GM23338 (cell line): ENCODE data around the gene JMJD1C. TPM values are rescaled to one million over a fixed set of nuclear protein-coding genes. Genes with fewer than 3 reads are reported as not detected.

ENCODE experiments used
- ATAC-seq: fragments of 200-7000 bp; cut with Tn5 transposase; 3 replicates; pipeline ENCODE4 v1.9.1; 2020
- DNase-seq: peaks from one replicate; pipeline ENCODE4 v3.0.0-alpha.2; 2015; ENCODE audit warnings: low spot score
- H2AFZ ChIP-seq: fragments of 200-600 bp; sonication (generic); 2 replicates; pipeline ENCODE4 v1.8.0; 2016; ENCODE audit warnings: antibody characterized with exemption, mild to moderate bottlenecking, moderate library complexity
- H3F3A ChIP-seq: fragments of 200-600 bp; sonication (generic); replicated peaks from 2 replicates; pipeline ENCODE4 v1.8.0; 2017; ENCODE audit warnings: antibody characterized with exemption, mixed run types, low read depth
- H3K27ac ChIP-seq: fragments of 200-600 bp; sonication (generic); 2 replicates; pipeline ENCODE4 v1.6.1; 2016; ENCODE audit warnings: low read depth
- H3K27me3 ChIP-seq: fragments of 200-600 bp; sonication (generic); 2 replicates; pipeline ENCODE4 v1.8.0; 2016; ENCODE audit warnings: mild to moderate bottlenecking, mixed run types, moderate library complexity; ENCODE audit not compliant: insufficient read depth
- H3K36me3 ChIP-seq: fragments of 200-600 bp; sonication (generic); 2 replicates; pipeline ENCODE4 v1.8.0; 2016; ENCODE audit warnings: mild to moderate bottlenecking; ENCODE audit not compliant: insufficient read depth
- H3K4me1 ChIP-seq: fragments of 200-600 bp; sonication (generic); 2 replicates; pipeline ENCODE4 v1.8.0; 2016; ENCODE audit warnings: mild to moderate bottlenecking, moderate library complexity; ENCODE audit not compliant: insufficient read depth
- H3K4me2 ChIP-seq: fragments of 200-600 bp; sonication (generic); 2 replicates; pipeline ENCODE4 v1.7.1; 2017; ENCODE audit warnings: mixed run types
- H3K4me3 ChIP-seq: fragments of 200-600 bp; sonication (generic); 2 replicates; pipeline ENCODE4 v1.6.1; 2016; ENCODE audit warnings: mixed run types
- H3K79me2 ChIP-seq: fragments of 200-600 bp; sonication (generic); replicated peaks from 2 replicates; pipeline ENCODE4 v1.8.0; 2017; ENCODE audit warnings: mild to moderate bottlenecking; ENCODE audit not compliant: insufficient read depth
- H3K9me2 ChIP-seq: fragments of 200-600 bp; sonication (generic); 2 replicates; pipeline ENCODE4 v1.8.0; 2017; ENCODE audit not compliant: insufficient read depth
- H4K20me1 ChIP-seq: fragments of 200-600 bp; sonication (generic); replicated peaks from 2 replicates; pipeline ENCODE4 v1.8.0; 2017; ENCODE audit warnings: mild to moderate bottlenecking; ENCODE audit not compliant: insufficient read depth
- H3K27ac Mint-ChIP-seq: 2 replicates; pipeline ENCODE4 v1.8.0; 2020; ENCODE audit warnings: inconsistent platforms, mild to moderate bottlenecking, moderate library complexity, mixed read lengths
- H3K27me3 Mint-ChIP-seq: 3 replicates; pipeline ENCODE4 v1.8.0; 2022; ENCODE audit warnings: low read depth, mild to moderate bottlenecking, moderate library complexity, mixed read lengths, inconsistent platforms; ENCODE audit not compliant: insufficient read depth, poor library complexity
- H3K36me3 Mint-ChIP-seq: 3 replicates; pipeline ENCODE4 v1.8.0; 2021; ENCODE audit warnings: low read depth, mild to moderate bottlenecking, inconsistent platforms, moderate library complexity, mixed read lengths
- H3K4me1 Mint-ChIP-seq: 3 replicates; pipeline ENCODE4 v1.8.0; 2020; ENCODE audit warnings: mild to moderate bottlenecking, inconsistent platforms, mixed read lengths
- H3K4me3 Mint-ChIP-seq: 3 replicates; pipeline ENCODE4 v1.8.0; 2021; ENCODE audit warnings: moderate library complexity, mild to moderate bottlenecking, inconsistent platforms, mixed read lengths
- H3K9me3 Mint-ChIP-seq: 3 replicates; pipeline ENCODE4 v1.8.0; 2020; ENCODE audit warnings: moderate library complexity, mild to moderate bottlenecking, inconsistent platforms, mixed read lengths
- CREB1 ChIP-seq: fragments of 250-450 bp; sonication (Bioruptor Pico); IDR thresholded peaks from 2 replicates; pipeline ENCODE4 v1.5.0; 2020; ENCODE audit warnings: low read depth, mild to moderate bottlenecking, moderate library complexity
- EZH2 ChIP-seq: fragments of 200-600 bp; sonication (generic); IDR thresholded peaks from one replicate; pipeline ENCODE4 v1.8.0; 2017; ENCODE audit warnings: antibody characterized with exemption, mild to moderate bottlenecking, low read depth; ENCODE audit not compliant: unreplicated experiment
- JUNB ChIP-seq: IDR thresholded peaks from one replicate; pipeline ENCODE4 v1.6.1; 2016; ENCODE audit warnings: antibody characterized with exemption; ENCODE audit not compliant: unreplicated experiment
- NANOG ChIP-seq: IDR thresholded peaks from 2 replicates; pipeline ENCODE4 v1.6.1; 2016; ENCODE audit warnings: antibody characterized with exemption, borderline replicate concordance
- POLR2AphosphoS5 ChIP-seq: IDR thresholded peaks from 2 replicates; pipeline ENCODE4 v1.6.1; 2016; ENCODE audit warnings: antibody characterized with exemption, low read depth
- REST ChIP-seq: IDR thresholded peaks from one replicate; pipeline ENCODE4 v1.6.1; 2018; ENCODE audit warnings: antibody characterized with exemption; ENCODE audit not compliant: unreplicated experiment
- ZNF114 ChIP-seq: fragments of 250-450 bp; sonication (Bioruptor Pico); IDR thresholded peaks from 2 replicates; pipeline ENCODE4 v1.5.0; 2020; ENCODE audit warnings: mild to moderate bottlenecking, moderate library complexity
- ZNF331 ChIP-seq: fragments of 250-450 bp; sonication (Bioruptor Pico); IDR thresholded peaks from 2 replicates; pipeline ENCODE4 v1.5.0; 2020; ENCODE audit warnings: low read depth, mild to moderate bottlenecking, moderate library complexity
- polyA plus RNA-seq: library from polyadenylated mRNA; unstranded; fragments of >200 nt; fragmentation: Nextera tagmentation; extraction: Ambion mirVana; gene quantifications from 2 replicates; pipeline ENCODE4 v1.2.1, GENCODE V29; 2016
- total RNA-seq: library from RNA; depleted of rRNA; stranded (reverse); fragments of >200 nt; shearing (Covaris generic); gene quantifications from 2 replicates; pipeline ENCODE4 v1.2.3, GENCODE V29; 2014
- TF ChIP-seq, protein P1 (sequence below), 2 experiments: fragments of 200-600 bp in 1 of 2; sonication (generic) in 1 of 2; conservative IDR thresholded peaks; 2 replicates each; pipeline versions ENCODE4 v1.5.1 to v1.6.1; 2016 to 2017; ENCODE audit warnings: antibody characterized with exemption in 2 of 2, low read depth in 2 of 2, mild to moderate bottlenecking in 2 of 2, moderate library complexity in 1 of 2
- TF ChIP-seq, protein P2 (sequence below): fragments of 250-450 bp; sonication (Bioruptor Pico); IDR thresholded peaks from 2 replicates; pipeline ENCODE4 v1.5.0; 2020; ENCODE audit warnings: mild to moderate bottlenecking, moderate library complexity

JMJD1C gene
- total and polyA plus RNA-seq, 2 experiments from 2014 or later = 333 to 435 TPM

DNA sequence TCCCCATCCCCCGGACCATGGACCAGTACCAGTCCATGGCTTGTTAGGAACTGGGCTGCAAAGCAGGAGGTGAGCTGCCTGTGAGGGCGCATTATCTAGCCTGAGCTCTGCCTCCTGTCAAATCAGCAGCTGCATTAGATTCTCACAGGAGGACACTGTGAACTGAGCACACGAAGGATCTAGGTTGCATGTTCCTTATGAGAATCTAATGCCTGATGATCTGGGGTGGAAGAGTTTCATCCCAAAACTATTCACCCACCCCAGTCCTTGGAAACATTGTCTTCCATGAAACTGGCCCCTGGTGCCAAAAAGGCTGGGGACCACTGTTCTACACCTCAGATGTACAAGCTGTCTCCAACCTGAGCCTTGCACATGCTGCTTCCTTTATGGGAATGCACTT lies 24.1 kb upstream of the JMJD1C start:
- no peak for TF ChIP-seq CREB1 (CRISPR knock-in tag)
- TF ChIP-seq, protein P1, sequence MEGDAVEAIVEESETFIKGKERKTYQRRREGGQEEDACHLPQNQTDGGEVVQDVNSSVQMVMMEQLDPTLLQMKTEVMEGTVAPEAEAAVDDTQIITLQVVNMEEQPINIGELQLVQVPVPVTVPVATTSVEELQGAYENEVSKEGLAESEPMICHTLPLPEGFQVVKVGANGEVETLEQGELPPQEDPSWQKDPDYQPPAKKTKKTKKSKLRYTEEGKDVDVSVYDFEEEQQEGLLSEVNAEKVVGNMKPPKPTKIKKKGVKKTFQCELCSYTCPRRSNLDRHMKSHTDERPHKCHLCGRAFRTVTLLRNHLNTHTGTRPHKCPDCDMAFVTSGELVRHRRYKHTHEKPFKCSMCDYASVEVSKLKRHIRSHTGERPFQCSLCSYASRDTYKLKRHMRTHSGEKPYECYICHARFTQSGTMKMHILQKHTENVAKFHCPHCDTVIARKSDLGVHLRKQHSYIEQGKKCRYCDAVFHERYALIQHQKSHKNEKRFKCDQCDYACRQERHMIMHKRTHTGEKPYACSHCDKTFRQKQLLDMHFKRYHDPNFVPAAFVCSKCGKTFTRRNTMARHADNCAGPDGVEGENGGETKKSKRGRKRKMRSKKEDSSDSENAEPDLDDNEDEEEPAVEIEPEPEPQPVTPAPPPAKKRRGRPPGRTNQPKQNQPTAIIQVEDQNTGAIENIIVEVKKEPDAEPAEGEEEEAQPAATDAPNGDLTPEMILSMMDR (conservative IDR thresholded peaks at IDR 0.05; ENCODE audit: low read depth in 2 of 2) = no peak
- Mint-ChIP-seq H3K36me3 (peaks cover 5% of the 10 kb centered on the region), H3K9me3 (peaks cover 8% of the 10 kb centered on the region; the same call in 2 of the 3 replicates), H3K4me1 (peaks cover 10% of the 10 kb centered on the region), H3K27me3 (no peaks in the 10 kb centered on the region), H3K4me3 (no peak overlapping the region), H3K27ac (no peak overlapping the region)
- DNase-seq = no peak
- no peak for ATAC-seq
- Histone ChIP-seq H3K36me3 (no peaks in the 10 kb centered on the region), H3K27ac (no peak overlapping the region), H3K4me2 (no peak overlapping the region), H3F3A (no peaks in the 10 kb centered on the region), H3K4me3 (no peak overlapping the region), H3K27me3 (no peaks in the 10 kb centered on the region), H2AFZ (no peak overlapping the region), H3K9me2 (no peaks in the 10 kb centered on the region), H4K20me1 (no peaks in the 10 kb centered on the region; the same call in 1 of the 2 replicates), H3K4me1 (peaks cover 23% of the 10 kb centered on the region), H3K79me2 (peaks cover 93% of the 10 kb centered on the region)

DNA sequence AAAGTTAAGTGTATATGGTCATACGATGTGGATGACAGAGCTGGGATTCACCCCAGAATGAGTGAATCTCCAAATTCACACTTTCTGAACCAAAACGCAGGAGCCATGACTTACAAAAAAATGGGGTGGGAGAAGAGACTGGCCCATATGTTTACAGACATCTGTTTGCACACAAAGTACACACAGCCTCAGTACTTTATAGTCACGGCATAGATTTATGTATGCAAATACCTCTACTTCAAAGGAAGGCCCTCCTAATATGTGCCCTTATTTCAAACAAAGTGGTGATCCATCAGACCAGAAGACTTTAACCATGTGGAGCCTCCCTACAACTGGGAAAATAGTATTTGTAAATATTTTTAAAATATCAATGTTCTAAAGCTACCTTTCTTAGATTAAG lies 22.2 kb upstream of the JMJD1C start:
- H3K27ac ChIP-seq = no peak overlapping the region
- ATAC-seq = no peak
- no peak for DNase-seq
- H3K27ac Mint-ChIP-seq = no peak overlapping the region
- peaks cover 92% of the 10 kb centered on the region for H3K79me2 ChIP-seq
- H2AFZ ChIP-seq = no peak overlapping the region
- H3K4me1 Mint-ChIP-seq = peaks cover 13% of the 10 kb centered on the region
- no peak overlapping the region for H3K4me3 ChIP-seq
- H3K9me3 Mint-ChIP-seq = peaks cover 8% of the 10 kb centered on the region; the same call in 2 of the 3 replicates
- no peaks in the 10 kb centered on the region for H3K36me3 ChIP-seq
- peaks cover 26% of the 10 kb centered on the region for H3K4me1 ChIP-seq
- peaks cover 3% of the 10 kb centered on the region; the same call in 1 of the 2 replicates for H4K20me1 ChIP-seq
- no peaks in the 10 kb centered on the region for H3K27me3 Mint-ChIP-seq
- H3K27me3 ChIP-seq = no peaks in the 10 kb centered on the region
- H3F3A ChIP-seq = no peaks in the 10 kb centered on the region
- H3K9me2 ChIP-seq = no peaks in the 10 kb centered on the region
- H3K36me3 Mint-ChIP-seq = peaks cover 5% of the 10 kb centered on the region
- H3K4me2 ChIP-seq = no peak overlapping the region
- H3K4me3 Mint-ChIP-seq = no peak overlapping the region
- TF ChIP-seq CREB1 (CRISPR knock-in tag) (no peak), ZNF331 (CRISPR knock-in tag) (no peak), NANOG (no peak), POLR2AphosphoS5 (no peak), ZNF114 (CRISPR knock-in tag) (no peak), JUNB (no peak), REST (no peak), EZH2 (no peak)
- TF ChIP-seq, protein P2, sequence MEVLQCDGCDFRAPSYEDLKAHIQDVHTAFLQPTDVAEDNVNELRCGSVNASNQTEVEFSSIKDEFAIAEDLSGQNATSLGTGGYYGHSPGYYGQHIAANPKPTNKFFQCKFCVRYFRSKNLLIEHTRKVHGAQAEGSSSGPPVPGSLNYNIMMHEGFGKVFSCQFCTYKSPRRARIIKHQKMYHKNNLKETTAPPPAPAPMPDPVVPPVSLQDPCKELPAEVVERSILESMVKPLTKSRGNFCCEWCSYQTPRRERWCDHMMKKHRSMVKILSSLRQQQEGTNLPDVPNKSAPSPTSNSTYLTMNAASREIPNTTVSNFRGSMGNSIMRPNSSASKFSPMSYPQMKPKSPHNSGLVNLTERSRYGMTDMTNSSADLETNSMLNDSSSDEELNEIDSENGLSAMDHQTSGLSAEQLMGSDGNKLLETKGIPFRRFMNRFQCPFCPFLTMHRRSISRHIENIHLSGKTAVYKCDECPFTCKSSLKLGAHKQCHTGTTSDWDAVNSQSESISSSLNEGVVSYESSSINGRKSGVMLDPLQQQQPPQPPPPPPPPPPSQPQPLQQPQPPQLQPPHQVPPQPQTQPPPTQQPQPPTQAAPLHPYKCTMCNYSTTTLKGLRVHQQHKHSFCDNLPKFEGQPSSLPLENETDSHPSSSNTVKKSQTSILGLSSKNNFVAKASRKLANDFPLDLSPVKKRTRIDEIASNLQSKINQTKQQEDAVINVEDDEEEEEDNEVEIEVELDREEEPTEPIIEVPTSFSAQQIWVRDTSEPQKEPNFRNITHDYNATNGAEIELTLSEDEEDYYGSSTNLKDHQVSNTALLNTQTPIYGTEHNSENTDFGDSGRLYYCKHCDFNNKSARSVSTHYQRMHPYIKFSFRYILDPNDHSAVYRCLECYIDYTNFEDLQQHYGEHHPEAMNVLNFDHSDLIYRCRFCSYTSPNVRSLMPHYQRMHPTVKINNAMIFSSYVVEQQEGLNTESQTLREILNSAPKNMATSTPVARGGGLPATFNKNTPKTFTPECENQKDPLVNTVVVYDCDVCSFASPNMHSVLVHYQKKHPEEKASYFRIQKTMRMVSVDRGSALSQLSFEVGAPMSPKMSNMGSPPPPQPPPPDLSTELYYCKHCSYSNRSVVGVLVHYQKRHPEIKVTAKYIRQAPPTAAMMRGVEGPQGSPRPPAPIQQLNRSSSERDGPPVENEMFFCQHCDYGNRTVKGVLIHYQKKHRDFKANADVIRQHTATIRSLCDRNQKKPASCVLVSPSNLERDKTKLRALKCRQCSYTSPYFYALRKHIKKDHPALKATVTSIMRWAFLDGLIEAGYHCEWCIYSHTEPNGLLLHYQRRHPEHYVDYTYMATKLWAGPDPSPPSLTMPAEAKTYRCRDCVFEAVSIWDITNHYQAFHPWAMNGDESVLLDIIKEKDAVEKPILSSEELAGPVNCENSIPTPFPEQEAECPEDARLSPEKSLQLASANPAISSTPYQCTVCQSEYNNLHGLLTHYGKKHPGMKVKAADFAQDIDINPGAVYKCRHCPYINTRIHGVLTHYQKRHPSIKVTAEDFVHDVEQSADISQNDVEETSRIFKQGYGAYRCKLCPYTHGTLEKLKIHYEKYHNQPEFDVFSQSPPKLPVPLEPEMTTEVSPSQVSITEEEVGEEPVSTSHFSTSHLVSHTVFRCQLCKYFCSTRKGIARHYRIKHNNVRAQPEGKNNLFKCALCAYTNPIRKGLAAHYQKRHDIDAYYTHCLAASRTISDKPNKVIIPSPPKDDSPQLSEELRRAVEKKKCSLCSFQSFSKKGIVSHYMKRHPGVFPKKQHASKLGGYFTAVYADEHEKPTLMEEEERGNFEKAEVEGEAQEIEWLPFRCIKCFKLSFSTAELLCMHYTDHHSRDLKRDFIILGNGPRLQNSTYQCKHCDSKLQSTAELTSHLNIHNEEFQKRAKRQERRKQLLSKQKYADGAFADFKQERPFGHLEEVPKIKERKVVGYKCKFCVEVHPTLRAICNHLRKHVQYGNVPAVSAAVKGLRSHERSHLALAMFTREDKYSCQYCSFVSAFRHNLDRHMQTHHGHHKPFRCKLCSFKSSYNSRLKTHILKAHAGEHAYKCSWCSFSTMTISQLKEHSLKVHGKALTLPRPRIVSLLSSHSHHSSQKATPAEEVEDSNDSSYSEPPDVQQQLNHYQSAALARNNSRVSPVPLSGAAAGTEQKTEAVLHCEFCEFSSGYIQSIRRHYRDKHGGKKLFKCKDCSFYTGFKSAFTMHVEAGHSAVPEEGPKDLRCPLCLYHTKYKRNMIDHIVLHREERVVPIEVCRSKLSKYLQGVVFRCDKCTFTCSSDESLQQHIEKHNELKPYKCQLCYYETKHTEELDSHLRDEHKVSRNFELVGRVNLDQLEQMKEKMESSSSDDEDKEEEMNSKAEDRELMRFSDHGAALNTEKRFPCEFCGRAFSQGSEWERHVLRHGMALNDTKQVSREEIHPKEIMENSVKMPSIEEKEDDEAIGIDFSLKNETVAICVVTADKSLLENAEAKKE (CRISPR knock-in tag) = no peak
